ENCODE data around the gene ESD.
"Not testable (repeated sequence)": the region's sequence is repeated elsewhere in the genome, so short reads cannot be mapped to it uniquely, and the experiment has no call there.

The ESD gene

GRCh38 chr13:46783504-46783903 is 13.5 kb downstream of the ESD start:
- no peak for DNase-seq

DNA sequence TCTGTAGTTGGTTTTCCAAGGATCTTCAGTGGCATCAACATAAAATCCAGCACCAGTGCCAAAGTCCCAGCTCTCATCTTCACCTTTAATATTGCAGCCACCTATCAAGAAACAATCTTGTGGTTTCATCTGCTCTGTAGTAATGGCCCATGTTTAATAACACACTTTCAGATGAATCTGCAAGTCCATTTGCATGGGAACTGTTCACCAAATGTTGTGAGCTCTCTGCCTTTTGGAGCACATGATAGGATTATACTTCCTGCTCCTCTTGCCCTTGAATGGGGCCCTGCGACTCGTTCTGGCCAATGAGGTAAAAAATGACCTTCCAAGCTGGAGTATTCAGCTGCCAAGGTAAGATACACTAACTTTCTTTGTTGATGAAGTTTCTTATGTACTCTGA is 14.3 kb downstream of the ESD start:
- DNase-seq = no peak

- no peak for DNase-seq
Observed at GRCh38 chr13:46782066-46782465, 14.9 kb downstream of the ESD start.

DNA sequence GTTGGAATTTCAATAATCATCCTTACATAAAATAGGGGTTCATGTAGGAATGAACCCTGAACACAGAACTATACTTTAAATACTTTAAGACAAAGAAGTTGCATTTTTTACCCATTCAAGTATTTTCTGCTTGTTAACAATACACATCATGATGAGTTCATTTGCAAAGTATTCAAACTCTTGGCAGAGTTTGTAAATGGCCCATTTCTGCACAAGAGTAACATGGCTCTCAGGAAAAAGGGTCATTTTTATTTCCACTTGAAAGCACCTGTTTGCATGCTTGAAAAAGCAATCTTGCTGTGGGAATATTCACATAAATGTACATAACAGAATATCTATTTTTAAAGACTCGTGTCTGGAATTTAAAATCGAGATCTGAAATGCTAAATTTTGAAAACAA is 18.1 kb downstream of the ESD start:
- no peak for DNase-seq

DNA sequence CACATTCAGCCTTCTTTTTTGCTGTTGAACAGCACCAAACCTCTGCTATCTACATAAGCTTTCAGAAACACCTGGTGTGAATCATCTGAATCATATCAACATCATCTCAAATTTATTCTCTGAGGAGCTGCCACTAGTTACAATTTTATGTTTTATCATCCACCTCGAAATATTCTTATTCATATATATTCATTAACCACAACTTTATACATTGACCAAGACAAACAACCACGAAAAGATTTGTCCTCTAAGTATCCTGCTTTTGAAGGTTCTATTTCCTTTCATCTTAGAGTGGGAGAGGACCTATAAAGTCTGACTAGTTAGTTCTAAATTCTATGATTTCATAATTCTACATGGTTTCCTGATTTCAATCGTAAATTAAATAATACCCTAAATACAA is 18.9 kb downstream of the ESD start:
- DNase-seq = no peak

DNA sequence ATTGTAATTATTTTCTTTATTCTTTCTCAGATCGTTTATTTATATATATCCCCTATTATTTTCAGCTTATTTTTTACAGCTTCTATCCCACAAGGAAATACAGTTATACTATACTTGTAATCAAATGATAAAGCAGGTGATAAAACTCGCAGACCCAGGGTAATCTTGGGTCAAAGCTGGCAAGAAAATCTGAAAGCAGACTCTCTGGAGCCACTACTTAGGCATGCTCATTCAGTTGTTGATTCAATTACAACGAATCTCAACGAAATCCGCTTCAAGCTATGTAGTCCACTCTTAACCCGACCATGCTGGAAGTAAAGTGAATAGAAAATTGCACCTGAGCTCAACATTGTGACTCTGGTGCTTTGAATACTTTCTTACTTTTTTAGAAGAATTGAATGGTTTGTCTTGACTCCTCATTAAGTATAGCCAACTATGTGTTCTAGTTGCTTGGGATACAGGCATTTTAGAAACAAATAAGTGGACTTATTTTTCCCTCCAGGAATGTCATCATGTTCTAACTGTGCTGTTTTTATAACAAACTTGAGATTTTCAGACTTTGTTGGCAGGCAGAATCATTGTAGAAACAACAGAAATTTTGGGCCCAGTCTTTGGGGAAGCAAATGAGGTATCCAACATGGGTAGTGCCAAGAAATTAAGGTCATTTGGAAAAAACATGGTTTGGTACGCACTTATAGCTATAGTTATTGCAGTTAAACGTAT is 21.4 kb downstream of the ESD start:
- no peak for DNase-seq

- DNase-seq = no peak
Observed at GRCh38 chr13:46773541-46773940, 23.4 kb downstream of the ESD start.

DNA sequence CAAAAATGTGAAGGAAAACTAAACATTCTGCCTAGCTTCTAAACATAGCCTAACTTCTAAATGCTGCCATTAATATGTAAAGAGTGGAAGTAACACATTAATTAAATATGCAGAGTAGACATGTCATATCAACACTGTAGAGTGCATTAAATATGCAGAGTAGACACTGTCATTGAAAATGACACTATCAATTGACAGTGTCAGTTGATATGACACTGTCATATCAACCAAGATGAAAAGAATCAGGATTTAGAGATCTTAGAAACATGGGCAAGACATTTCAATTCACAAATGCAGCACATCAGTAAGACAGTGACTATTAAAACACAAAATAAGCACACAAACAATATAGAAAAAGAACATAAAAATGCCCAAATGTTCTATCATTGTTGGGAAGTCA is 25.3 kb downstream of the ESD start:
- DNase-seq = no peak

- DNase-seq = not testable (repeated sequence)
Observed at GRCh38 chr13:46769925-46770324, 27.0 kb downstream of the ESD start.

DNA sequence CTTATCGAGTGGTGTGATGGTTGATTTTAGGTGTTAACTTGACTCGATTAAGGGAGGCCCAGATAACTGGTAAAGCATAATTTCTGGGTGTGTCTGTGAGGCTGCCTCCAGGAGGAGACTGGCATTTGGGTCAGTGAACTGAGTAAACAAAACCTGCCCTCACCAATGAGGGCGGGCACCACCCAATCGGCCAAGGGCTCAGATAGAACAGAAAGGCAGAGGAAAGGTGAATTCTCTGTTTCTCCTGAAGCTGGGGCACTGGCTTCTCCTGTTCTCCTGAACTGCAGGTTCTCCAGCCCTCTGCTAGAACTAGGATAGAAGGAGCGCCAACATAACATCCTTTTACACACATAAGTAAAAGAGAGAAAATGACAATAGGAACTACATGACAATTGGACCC is 35.1 kb downstream of the ESD start:
- DNase-seq = no peak

DNA sequence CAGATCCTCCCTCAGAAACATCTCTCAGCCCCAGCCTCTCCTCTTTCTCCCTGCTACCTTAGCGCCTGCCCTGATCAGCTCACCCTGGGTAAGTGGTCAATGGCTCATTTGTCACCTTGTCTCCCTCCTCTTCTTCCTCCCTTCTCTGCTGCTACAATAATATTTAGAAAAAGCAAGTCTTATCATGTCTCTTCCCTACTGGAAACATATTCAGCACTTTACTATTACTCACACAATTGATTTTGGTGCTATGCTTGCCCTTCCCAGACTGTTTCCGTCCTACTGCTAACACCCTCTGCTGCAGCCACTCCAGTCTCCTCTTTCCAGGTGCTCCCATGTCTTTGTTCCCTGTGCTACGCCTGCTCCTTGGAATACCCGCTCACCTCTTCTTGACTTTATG is 35.8 kb downstream of the ESD start:
- no peak for DNase-seq

GRCh38 chr13:46759846-46760245 is 37.1 kb downstream of the ESD start:
- no peak for DNase-seq

DNA sequence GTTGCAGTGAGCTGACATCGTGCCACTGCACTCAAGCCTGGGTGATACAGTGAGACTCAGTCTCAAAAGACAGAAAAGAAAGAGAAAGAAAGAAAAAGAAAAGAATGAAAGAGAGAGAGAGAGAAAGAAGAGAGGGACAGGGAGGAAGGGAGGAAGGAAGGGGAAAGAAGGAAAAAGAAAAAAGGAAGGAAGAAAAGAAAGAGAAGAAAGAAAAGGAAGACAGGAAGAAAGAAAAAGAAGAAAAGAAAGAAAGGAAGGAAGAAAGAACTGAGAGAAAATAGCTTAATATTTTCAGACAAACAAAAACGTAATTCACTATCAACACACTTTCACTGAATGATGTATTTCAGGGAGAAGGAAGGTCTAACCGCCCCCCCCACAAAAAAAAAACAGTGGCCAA is 39.3 kb downstream of the ESD start:
- no peak for DNase-seq

- no peak for DNase-seq
Observed at GRCh38 chr13:46756977-46757376, 40.0 kb downstream of the ESD start.

GRCh38 chr13:46755508-46755907 is 41.5 kb downstream of the ESD start:
- DNase-seq = not testable (repeated sequence)

GRCh38 chr13:46754812-46755211 is 42.1 kb downstream of the ESD start:
- DNase-seq = no peak

DNA sequence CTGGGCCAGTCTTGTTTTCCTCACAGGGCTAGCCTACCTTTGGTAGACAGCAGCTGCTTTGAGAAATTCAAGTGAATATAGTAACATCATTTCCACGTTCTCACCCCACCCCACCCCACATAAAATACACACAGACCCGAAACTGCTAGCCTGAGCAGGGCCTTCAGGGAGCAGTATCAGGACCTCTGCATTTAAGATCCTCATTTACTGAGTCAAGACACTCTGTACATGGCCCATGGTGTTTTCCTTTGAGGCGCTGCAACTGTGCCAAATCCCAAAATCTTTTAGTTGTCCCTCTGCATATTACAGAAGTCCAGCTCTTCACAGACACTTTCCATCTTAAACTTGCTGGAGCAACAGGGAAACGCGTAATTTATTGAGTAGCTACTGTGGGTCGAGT is 43.0 kb downstream of the ESD start:
- DNase-seq = no peak

GRCh38 chr13:46753137-46753536 is 43.8 kb downstream of the ESD start:
- DNase-seq = no peak

DNA sequence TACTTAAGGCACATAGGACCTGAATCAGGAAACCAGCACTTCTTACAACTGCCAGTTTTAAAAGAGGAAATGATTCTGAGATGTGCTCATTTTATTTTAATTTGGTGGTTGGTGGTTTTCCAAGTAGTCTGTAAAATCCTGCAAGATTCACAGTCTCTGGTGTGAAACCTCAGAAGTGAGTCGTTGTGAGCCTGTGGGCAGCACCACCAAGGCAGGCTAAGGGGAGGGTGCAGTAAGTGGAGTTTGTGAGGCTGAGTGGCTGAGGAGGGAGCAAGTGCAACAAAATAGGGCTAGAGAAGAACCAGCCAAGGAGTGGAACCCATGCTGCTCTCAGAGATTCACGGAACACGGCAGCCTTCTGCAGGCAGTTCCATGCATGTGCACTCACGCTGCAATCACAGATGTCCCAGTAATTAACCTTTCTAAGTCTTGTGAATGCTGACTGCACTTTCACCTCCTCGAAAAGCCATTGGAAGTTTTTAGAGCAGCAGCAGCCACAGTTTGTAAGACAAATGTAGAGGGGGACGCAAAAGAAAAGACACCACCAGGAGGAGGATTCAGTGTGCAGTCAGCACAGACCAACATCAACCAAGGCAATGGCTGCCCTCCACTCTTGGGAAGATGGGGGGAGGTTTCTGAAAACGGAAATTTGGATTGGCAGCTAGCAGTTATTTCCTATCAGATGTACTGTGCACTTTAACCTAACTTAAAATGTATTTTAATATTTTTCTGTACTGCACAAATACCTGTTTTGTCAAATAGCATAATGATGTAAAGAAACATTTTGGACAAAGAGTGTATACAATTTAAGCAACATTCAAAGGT is 44.9 kb downstream of the ESD start:
- no peak for DNase-seq

GRCh38 chr13:46749951-46750350 is 47.0 kb downstream of the ESD start:
- no peak for DNase-seq

DNA sequence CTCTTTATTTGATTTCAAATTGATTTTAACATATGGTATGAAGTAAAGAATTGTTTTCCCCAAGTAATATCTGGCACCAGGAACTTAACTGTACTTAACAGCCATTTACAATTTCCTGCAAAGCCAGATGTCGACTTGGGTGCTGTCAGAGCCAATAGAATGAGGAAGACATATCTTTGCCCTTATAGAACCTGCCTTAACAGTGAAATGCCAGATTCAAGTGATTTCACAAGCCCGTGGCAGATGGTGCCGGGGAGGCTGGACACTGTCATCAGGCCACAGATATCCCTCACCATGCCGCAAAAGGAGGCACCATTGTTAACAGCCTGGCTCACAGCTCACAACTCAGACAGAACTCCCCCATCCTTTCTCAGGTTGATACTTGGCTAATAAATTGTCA is 48.7 kb downstream of the ESD start:
- DNase-seq = peak; percentile 1

DNA sequence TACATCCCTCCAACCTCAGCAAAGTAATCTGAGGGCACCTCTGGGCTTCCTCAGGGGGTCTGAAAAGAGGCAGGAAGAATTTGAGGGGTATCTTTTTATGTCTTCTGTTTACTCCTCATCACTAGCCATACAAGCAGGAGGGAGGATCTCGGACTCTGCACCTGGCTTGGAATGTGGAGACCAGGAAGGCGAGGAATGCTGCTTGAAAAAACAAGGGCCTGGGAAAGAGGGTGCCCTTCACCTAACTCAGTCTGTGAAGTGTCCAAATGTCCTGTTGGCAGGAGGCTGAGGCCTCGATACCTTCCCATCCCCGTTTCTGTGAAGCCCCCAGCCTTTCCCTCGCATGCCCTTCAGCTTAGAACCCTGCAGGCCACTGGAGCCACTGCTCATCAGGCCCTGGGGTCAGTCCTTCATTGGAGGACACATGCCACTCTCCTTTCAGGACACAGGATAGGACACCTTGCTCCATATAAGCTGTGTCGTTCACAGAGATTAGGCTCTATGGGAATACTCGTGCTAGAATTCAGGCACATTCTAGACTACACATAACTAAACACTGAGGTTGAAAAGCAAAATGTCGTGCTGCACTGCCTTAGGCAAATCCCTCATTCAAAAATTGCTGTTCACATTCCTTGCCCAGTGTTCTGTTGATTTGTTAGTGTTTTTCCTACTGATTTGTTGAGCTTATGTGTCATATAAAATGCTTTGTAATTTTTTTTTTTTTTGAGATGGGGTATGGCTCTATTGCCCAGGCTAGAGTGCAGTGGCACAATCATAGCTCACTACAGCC is 49.7 kb downstream of the ESD start:
- no peak for DNase-seq

GRCh38 chr13:46745706-46746105 is 51.3 kb downstream of the ESD start:
- no peak for DNase-seq

DNA sequence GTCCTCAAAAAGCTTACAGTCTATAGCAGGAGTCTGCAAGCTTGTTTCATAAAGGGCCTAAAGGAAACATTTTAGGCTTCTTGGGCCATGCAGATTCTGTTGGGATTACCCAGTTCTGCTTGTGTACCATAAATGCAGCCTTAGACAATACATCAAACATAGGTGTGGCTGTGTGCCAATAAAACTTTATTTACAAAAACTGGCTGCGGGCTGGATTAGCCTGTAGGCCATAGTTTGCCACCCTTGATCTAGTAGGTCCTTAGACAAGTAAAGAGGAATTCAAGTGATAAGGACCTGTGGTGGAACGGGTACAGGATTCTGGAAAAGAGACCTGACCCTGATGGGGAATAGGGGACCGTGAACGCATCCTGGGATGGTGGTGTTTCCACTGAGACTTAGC is 51.9 kb downstream of the ESD start:
- DNase-seq = no peak

Data from DMS 273 treated with DMSO at 0.1 percent for 48 hours (cell line).